Activated CD8-positive, alpha-beta T cell treated with anti-CD3 and anti-CD28 coated beads for 36 hours (primary cell): ENCODE measurements around the gene SETBP1. TPM values are rescaled to one million over a fixed set of nuclear protein-coding genes. Genes with fewer than 3 reads are reported as not detected.

Experiments used
- ATAC-seq: fragments of 200-7000 bp; cut with Tn5 transposase; one replicate; pipeline ENCODE4 v1.10.0; 2021; ENCODE audit warnings: mild to moderate bottlenecking, moderate library complexity
- CTCF ChIA-PET: fragments of 350-600 bp; sonication (Branson Sonifier 250); formaldehyde crosslinking; loops from one replicate; lab custom pipeline; 2021; ENCODE audit warnings: antibody characterized with exemption; lab: Charles Lee
- POLR2A ChIA-PET: fragments of 350-600 bp; sonication (Branson Sonifier 250); formaldehyde crosslinking; loops from one replicate; lab custom pipeline; 2021; ENCODE audit warnings: antibody characterized with exemption; lab: Charles Lee
- DNase-seq: peaks from one replicate; pipeline ENCODE4 v3.0.0-alpha.2; 2020
- H3K27ac Mint-ChIP-seq: one replicate; pipeline ENCODE4 v1.8.0; 2021; ENCODE audit warnings: mild to moderate bottlenecking, mixed read lengths
- H3K27me3 Mint-ChIP-seq: one replicate; pipeline ENCODE4 v1.8.0; 2021; ENCODE audit warnings: mixed read lengths
- H3K36me3 Mint-ChIP-seq: one replicate; pipeline ENCODE4 v1.8.0; 2021; ENCODE audit warnings: low read depth, mixed read lengths
- H3K4me1 Mint-ChIP-seq: one replicate; pipeline ENCODE4 v1.8.0; 2021; ENCODE audit warnings: low read depth, mixed read lengths
- H3K4me3 Mint-ChIP-seq: one replicate; pipeline ENCODE4 v1.8.0; 2021; ENCODE audit warnings: mild to moderate bottlenecking, moderate library complexity, mixed read lengths
- H3K9me3 Mint-ChIP-seq: one replicate; pipeline ENCODE4 v1.8.0; 2021; ENCODE audit warnings: mixed read lengths
- CTCF ChIP-seq: fragments of 200-600 bp; IDR thresholded peaks from one replicate; pipeline ENCODE4 v1.8.0; 2022; ENCODE audit warnings: antibody characterized with exemption, mild to moderate bottlenecking
- intact Hi-C: fragments of 100-400 bp; cut with micrococcal nuclease; formaldehyde crosslinking; loops from one replicate; pipeline ENCODE4 v1.10.0; 2022
- total RNA-seq, 2 experiments: library from RNA; stranded (reverse); gene quantifications; one replicate each; pipeline ENCODE4 v1.2.3, GENCODE V29; 2021

The SETBP1 gene
- total RNA-seq, 2 experiments from 2014 or later, result 10.2 to 10.4 TPM

DNA sequence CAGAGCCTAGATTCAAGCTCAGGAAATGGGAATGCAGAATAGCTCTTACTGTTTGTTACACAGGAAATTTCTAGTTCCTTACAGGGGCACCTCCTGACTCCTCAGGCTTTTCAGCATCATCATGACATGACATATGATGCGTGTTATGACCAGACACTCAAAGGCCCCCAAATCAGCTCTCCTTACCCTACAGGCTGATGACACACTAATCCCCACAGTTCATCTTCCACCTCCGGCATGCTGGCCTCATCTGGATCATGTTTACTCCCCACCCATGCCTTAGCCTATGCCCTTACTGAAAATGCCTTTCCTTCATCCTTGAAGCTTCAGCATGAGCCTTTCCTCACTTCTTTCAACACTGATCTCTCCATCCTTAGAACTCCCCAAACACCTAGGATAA, 356.9 kb downstream of the SETBP1 start:
- DNase-seq (no peak), ATAC-seq (no peak)
- no peak overlapping the region for H3K4me3 Mint-ChIP-seq
- no peak for TF ChIP-seq CTCF
- no peaks in the 10 kb centered on the region for H3K4me1 Mint-ChIP-seq
- ChIA-PET POLR2A (interaction anchor here (0.5 kb wide), 1 partner anchor 11 kb away, joined by 3 read pairs; no protein-coding TSS in a partner anchor), CTCF (no interaction called here)
- H3K27me3 Mint-ChIP-seq, result no peaks in the 10 kb centered on the region
- no peak overlapping the region for H3K27ac Mint-ChIP-seq
- no peaks in the 10 kb centered on the region for H3K9me3 Mint-ChIP-seq
- intact Hi-C loops, result no loop called here
- no peaks in the 10 kb centered on the region for H3K36me3 Mint-ChIP-seq

DNA sequence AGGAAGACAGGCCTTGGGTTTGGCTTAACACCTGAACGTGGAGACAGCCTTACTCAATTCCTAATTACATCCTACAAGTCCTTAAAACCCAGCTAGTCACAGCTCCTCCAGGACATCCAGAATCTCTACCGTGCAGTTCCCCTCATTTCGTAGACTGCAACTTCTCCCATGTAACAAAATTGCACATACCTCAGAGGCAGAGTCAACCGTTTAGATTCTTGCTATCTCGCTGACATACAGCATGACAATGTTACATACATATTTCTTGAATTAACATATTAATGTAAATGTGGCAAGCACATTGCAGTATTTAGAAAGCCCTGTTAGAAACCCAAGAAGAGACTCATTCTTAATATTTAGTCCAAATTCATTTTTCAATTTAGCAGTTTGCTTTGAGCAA, 358.7 kb downstream of the SETBP1 start:
- ATAC-seq (no peak), DNase-seq (no peak)
- H3K4me1 Mint-ChIP-seq, result no peaks in the 10 kb centered on the region
- no peak overlapping the region for H3K27ac Mint-ChIP-seq
- intact Hi-C loops, result no loop called here
- ChIA-PET CTCF (no interaction called here), POLR2A (no interaction called here)
- H3K36me3 Mint-ChIP-seq, result no peaks in the 10 kb centered on the region
- H3K27me3 Mint-ChIP-seq, result no peaks in the 10 kb centered on the region
- no peak overlapping the region for H3K4me3 Mint-ChIP-seq
- TF ChIP-seq CTCF, result no peak
- no peaks in the 10 kb centered on the region for H3K9me3 Mint-ChIP-seq

- POLR2A ChIA-PET, result no interaction called here
- Mint-ChIP-seq H3K27ac (no peak overlapping the region), H3K27me3 (peaks cover 1% of the 10 kb centered on the region), H3K4me3 (no peak overlapping the region), H3K9me3 (no peaks in the 10 kb centered on the region), H3K4me1 (no peaks in the 10 kb centered on the region), H3K36me3 (no peaks in the 10 kb centered on the region)
- TF ChIP-seq CTCF, result no peak
- no peak for ATAC-seq
- intact Hi-C loops, result no loop called here
- CTCF ChIA-PET, result no interaction called here
- DNase-seq, result no peak
These were observed 360.2 kb downstream of the SETBP1 start for GRCh38 chr18:45040879-45041278.

GRCh38 chr18:45044787-45045186, 364.1 kb downstream of the SETBP1 start:
- no peaks in the 10 kb centered on the region for H3K9me3 Mint-ChIP-seq
- ChIA-PET POLR2A (no interaction called here), CTCF (no interaction called here)
- intact Hi-C loops, result no loop called here
- peaks cover 1% of the 10 kb centered on the region for H3K27me3 Mint-ChIP-seq
- no peak overlapping the region for H3K4me3 Mint-ChIP-seq
- DNase-seq (no peak), ATAC-seq (no peak)
- H3K36me3 Mint-ChIP-seq, result no peaks in the 10 kb centered on the region
- H3K4me1 Mint-ChIP-seq, result no peaks in the 10 kb centered on the region
- no peak for TF ChIP-seq CTCF
- H3K27ac Mint-ChIP-seq, result no peak overlapping the region

DNA sequence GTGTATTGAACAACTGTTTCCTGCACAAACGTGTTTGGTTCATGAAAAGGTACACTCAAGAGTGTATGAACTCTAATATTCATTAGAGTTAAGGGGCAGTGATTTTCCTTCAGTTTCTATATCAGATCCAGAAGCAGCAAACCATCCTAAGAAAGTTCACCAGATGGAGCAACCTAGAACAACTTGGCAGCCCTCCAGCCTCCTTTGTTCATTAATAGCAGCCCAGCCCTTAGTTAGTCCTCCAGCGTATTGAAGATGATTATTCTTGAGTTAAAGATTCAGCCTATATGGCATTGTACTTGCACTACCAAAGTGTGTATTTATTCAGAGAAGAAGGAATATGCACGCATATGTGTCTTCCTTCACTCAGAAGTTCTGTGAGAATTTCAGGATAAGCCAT, 365.5 kb downstream of the SETBP1 start:
- no peak overlapping the region for H3K4me3 Mint-ChIP-seq
- H3K27me3 Mint-ChIP-seq, result peaks cover 1% of the 10 kb centered on the region
- H3K36me3 Mint-ChIP-seq, result no peaks in the 10 kb centered on the region

More for the DNA sequence above, 365.5 kb downstream of the SETBP1 start:
- no peaks in the 10 kb centered on the region for H3K9me3 Mint-ChIP-seq
- POLR2A ChIA-PET, result no interaction called here
- no peak for DNase-seq
- no peak for ATAC-seq
- TF ChIP-seq CTCF, result no peak
- H3K4me1 Mint-ChIP-seq, result no peaks in the 10 kb centered on the region
- H3K27ac Mint-ChIP-seq, result no peak overlapping the region
- intact Hi-C loops, result no loop called here
- CTCF ChIA-PET, result no interaction called here
